Spleen (tissue), 7 donors: ENCODE results near the gene ZC3H12C.

Source experiments
- CTCF ChIP-seq, 11 experiments: fragments of 200-600 bp in 7 of 11; fragments of 450-650 bp in 4 of 11; sonication (generic) in 4 of 11; IDR thresholded peaks in 8 of 11; conservative IDR thresholded peaks in 3 of 11; 1 replicate in 7 of 11; 2 replicates in 4 of 11; pipeline versions ENCODE4 v1.4.0 to v1.8.0; 2016 to 2021; ENCODE audit warnings: antibody characterized with exemption in 11 of 11, inconsistent platforms in 4 of 11, mild to moderate bottlenecking in 1 of 11
- POLR2A ChIP-seq, 3 donors: fragments of 450-650 bp; IDR thresholded peaks; one replicate each; pipeline ENCODE4 v1.5.1; 2017; ENCODE audit warnings: antibody characterized with exemption in 3 of 3, mild to moderate bottlenecking in 1 of 3
- donor health status: DM: no; HTN: no; CAD: no; lungs with moderate emphysema.
- donor health status: DM: no; HTN: no; CAD: no.
- donor health status: DM: no; HTN: no; CAD: no.

GRCh38 chr11:110119317-110119716 lies 26.1 kb downstream of the ZC3H12C start:
- no peak for TF ChIP-seq CTCF (IDR thresholded peaks at IDR 0.05 in 8 of 11, conservative IDR thresholded peaks at IDR 0.05 in 3 of 11)
- TF ChIP-seq POLR2A (IDR thresholded peaks at IDR 0.05): no peak
